Skin epidermis (tissue), 12 donors: ENCODE data around the gene PAIP2.
"Not testable (repeated sequence)": the region's sequence is repeated elsewhere in the genome, so short reads cannot be mapped to it uniquely, and the experiment has no call there.

Experiments used
- H3K27ac ChIP-seq, 21 experiments: fragments of 200-600 bp; sonication (generic) in 11 of 21; one replicate each; pipeline ENCODE4 v1.5.0; 2020; ENCODE audit warnings: mild to moderate bottlenecking in 3 of 21, inconsistent platforms in 2 of 21, moderate library complexity in 2 of 21
- H3K4me3 ChIP-seq, 7 experiments: fragments of 200-600 bp; sonication (generic) in 2 of 7; one replicate each; pipeline ENCODE4 v1.5.0; 2020; ENCODE audit warnings: inconsistent platforms in 2 of 7, mild to moderate bottlenecking in 2 of 7, moderate library complexity in 1 of 7

Gene PAIP2

GRCh38 chr5:139341689-139342422 is at the start of gene PAIP2:
Gene PAIP2 (plus strand): TSS chr5:139341854. CDS start chr5:139363785, 21,931 bp downstream.
- H3K27ac ChIP-seq, result peak within 1 kb of the TSS; percentile 83 to 99 (median 95)
- peak within 1 kb of the TSS; percentile 66 to 99 (median 82) for H3K4me3 ChIP-seq

DNA sequence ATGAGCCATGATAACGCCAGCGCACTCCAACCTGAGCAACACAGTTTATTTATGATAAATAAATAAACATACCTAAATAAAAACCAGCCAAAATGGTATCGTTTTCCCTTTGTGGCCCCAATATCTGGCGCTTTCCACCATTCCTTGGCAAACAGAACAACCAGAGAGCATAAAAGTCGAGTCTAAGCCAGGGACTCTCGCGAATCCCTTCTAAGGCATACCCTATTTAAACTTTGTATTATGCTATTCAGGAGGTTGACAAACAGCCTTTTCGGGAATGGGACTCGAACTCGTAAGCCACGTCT is 48.5 kb upstream of the PAIP2 start:
- peak overlapping the region in 20 of 21 experiments; percentile 95 to 100 (median 98) for H3K27ac ChIP-seq
- H3K4me3 ChIP-seq, result peak overlapping the region; percentile 71 to 97 (median 89)

- Histone ChIP-seq H3K4me3 (peak within 1 kb of the TSS; percentile 71 to 97 (median 89)), H3K27ac (peak within 1 kb of the TSS; percentile 95 to 100 (median 98))
Measured at GRCh38 chr5:139293507-139294373, 47.9 kb upstream of the PAIP2 start, which contains the start of gene MATR3. Gene MATR3 (plus strand): TSS chr5:139293740. CDS start chr5:139307416, 13,676 bp downstream.

- Histone ChIP-seq H3K4me3 (peak overlapping the region; percentile 71 to 97 (median 89)), H3K27ac (peak overlapping the region; percentile 95 to 100 (median 98))
Measured at GRCh38 chr5:139294374-139295165, 47.1 kb upstream of the PAIP2 start.

DNA sequence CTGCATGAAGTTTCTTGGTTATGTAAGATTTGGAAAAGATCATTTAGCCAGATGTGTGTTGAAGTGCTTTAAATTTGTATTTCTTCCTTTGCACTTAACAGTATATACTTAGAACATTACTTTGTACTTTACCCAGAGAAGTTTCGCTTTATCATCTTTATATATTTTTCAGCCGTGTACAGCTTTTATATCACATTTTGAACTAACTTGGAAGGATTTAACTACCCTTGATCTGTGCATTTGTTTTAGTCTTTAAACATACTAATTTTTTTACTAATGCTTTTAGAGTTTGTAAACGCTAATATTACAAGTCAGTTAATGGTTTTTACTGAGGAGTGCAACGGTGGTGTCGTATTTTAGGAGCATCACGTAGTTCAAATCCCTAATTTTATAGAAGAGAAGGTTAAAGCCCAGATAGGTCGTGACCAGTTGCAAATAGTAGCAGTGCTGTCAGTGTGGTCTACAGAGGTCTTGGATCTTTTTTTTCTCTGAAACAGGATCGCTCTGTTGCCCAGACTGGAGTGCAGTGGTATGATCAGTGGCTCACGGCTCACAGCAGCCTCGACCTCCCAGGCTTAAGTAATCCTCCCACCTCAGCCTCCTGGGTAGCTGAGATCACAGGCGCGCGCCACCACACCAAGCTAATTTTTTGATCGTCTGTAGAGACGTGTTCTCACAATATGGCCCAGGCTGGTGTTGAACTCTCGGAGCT is 46.2 kb upstream of the PAIP2 start:
- Histone ChIP-seq H3K4me3 (peak overlapping the region; percentile 71 to 97 (median 89)), H3K27ac (peak overlapping the region in 16 of 21 experiments; percentile 18 to 100 (median 98))

DNA sequence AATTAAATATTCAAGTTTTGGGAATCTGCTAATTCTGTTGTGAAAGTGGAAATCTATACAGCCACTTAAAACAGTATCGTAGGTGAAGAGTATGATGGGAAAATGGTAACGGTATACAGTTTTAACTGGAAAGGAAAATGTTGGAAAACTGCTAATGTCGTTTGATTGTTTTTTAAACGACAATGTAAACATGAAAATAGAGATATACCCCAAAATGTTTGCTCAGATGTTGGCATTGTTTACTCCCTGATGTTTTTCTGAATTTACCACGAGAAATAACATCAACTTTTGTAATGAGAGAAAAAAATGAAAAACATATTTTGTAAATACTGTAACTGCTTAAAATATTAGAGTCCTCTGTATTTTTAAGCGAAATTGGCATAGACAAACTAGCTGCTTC is 45.5 kb upstream of the PAIP2 start:
- Histone ChIP-seq H3K4me3 (peak overlapping the region in 1 of 7 experiments; percentile 96), H3K27ac (no peak overlapping the region)

- Histone ChIP-seq H3K4me3 (no peak overlapping the region), H3K27ac (no peak overlapping the region)
Measured at GRCh38 chr5:139296862-139297326, 44.8 kb upstream of the PAIP2 start.

GRCh38 chr5:139297439-139298133 is 44.1 kb upstream of the PAIP2 start:
- no peak overlapping the region for H3K4me3 ChIP-seq
- H3K27ac ChIP-seq, result no peak overlapping the region

DNA sequence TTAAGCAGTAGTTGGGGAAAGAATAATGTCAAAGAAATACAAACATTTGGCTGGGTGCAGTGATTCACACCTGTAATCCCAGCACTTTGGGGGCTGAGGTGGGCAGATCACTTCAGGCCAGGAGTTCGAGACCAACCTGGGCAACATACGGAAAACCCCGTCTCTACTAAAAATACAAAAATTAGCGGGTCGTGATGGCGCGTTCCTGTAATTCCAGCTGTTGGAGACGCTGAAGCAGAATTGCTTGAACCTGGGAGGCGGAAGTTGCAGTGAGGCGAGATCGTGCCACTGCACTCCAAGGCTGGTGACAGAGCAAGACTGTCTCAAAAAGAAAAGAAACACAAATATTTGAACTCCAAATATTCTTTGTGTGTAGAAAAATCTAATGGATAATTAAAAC is 43.4 kb upstream of the PAIP2 start:
- Histone ChIP-seq H3K27ac (no peak overlapping the region), H3K4me3 (no peak overlapping the region)

- Histone ChIP-seq H3K27ac (no peak overlapping the region), H3K4me3 (no peak overlapping the region)
Measured at GRCh38 chr5:139299486-139299885, 42.2 kb upstream of the PAIP2 start.

- Histone ChIP-seq H3K27ac (no peak overlapping the region), H3K4me3 (no peak overlapping the region)
Measured at GRCh38 chr5:139301808-139302499, 39.7 kb upstream of the PAIP2 start.

DNA sequence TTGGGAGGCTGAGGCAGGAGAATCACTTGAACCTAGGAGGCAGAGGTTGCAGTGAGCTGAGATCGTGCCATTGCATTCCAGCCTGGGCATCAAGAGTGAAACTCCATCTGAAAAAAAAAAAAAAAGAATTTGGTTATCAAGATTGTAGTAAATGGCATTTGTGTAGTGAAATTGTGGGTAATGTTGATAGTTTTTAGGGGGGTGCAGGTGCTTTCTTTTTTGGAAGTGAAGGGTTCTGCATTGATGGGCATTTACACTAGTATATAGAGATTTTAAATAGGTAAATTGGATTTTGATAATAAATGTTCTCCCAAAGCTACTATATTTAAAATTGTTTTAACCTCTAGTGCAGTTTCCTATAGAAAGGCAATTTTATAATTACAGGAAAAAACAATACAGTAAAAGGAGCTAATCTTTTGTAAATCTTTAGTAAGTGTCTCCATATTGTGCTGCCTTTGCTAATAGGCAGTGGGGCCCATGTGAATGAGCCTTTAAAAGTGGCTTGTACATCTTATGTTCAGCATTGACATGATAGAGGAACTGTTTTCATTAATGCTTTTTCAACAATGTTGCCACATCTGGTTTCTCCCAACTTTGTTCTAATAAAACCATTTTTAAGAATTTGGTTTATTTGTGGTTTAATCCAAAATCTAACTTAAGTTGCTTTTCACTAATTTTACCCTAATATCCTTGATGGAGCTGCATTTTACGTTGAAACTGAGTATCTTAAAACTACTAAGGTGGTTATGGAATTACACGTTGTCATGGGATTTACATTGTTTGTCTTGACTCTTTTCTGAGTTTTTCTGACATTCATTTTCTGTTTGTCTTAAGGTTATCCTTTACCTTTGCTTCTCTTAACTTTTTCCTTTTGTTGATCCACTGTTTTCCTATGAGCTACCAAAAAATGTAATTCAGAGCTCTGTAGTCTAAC is 37.0 kb upstream of the PAIP2 start:
- Histone ChIP-seq H3K4me3 (no peak overlapping the region), H3K27ac (no peak overlapping the region)

- Histone ChIP-seq H3K27ac (no peak overlapping the region), H3K4me3 (no peak overlapping the region)
Measured at GRCh38 chr5:139306197-139306596, 35.5 kb upstream of the PAIP2 start.

DNA sequence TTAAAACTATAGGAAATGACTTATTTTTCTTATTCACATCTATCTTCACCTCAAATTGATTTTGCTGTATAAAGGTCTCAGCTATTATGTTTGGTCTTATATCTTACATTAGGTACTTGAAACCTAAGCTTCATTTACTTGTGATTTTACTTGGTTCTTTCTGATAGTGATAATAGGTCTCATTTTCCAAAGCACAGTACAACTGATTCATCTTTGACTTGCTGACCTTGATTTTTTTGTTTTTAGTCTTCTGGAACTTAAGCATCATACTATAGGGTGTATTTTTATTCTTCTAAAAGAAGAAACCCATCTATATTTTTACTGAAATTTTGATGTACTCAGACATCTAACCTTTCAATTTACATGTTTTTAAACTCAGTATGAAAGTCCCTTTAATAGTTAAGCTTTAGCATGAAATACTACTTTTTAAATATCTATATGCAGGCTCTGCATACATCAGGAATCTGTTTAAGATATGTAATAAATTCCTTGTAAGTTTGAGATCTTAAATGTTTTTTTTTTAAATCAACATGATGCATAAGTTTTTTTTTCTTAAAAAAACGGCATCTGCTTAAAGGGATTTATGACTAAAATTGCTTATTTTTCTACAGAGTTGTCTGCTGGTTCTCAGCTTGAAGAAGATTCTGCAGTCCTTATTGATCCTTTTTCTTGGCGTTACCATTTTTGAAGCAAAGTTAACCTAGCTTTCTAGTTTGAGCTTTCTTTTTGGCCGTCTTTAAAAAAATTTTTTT is 34.9 kb upstream of the PAIP2 start:
- H3K27ac ChIP-seq, result no peak overlapping the region
- no peak overlapping the region for H3K4me3 ChIP-seq

DNA sequence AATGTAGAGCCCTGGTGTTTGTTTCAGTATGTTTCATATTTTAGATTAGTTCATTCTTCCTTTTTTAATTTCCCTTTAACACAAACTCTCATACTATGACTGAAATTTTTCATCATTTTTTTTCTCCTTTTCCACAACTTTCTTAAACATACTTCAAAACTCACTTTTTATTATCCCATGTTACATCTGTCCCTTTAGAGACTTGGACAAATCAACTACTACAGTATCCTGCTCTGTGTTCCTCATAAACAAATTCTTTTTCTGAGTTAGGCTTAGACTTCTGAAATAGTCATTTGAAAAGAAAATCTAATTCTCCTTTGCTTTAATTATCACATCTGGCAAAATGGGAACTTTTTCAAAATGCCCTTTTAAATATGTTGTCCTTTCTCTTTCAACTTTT is 32.9 kb upstream of the PAIP2 start:
- Histone ChIP-seq H3K4me3 (no peak overlapping the region), H3K27ac (peak overlapping the region in 1 of 21 experiments; percentile 20)

DNA sequence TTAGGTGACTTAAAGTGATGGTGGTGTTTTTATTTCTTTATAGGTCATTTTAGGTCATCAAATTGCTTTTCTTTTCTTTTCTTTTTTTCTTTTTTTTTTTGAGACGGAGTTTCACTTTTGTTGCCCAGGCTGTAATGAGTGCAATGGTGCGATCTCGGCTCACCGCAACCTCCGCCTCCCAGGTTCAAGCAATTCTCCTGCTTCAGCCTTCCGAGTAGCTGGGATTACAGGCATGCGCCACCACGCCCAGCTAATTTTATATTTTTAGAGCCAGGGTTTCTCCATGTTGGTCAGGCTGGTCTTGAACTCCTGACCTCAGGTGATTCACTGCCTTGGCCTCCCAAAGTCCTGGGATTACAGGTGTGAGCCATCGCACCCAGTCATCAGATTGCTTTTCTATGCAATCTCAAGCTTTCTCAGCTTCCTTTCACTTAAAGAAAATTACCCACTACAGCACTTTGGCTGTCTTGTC is 30.9 kb upstream of the PAIP2 start:
- not testable (repeated sequence) for H3K27ac ChIP-seq, H3K4me3 ChIP-seq
